Thoracic aorta (tissue), 2 donors: ENCODE measurements around the gene MED9. TPM values are rescaled to one million over a fixed set of nuclear protein-coding genes. Genes with fewer than 3 reads are reported as not detected.

Experiments
- ATAC-seq: fragments of 150-250 bp; one replicate; pipeline ENCODE4 v1.8.0; 2017; ENCODE audit warnings: low read depth; ENCODE audit not compliant: insufficient number of reproducible peaks, low FRiP score
- DNase-seq: peaks from one replicate; pipeline ENCODE4 v3.0.0-alpha.2; 2020; ENCODE audit warnings: low spot score
- H3K27ac ChIP-seq, 2 donors: fragments of 200-600 bp; sonication (generic); 1 replicate in 1 of 2; 2 replicates in 1 of 2; pipeline ENCODE4 v1.5.1; 2016; ENCODE audit warnings: mild to moderate bottlenecking in 2 of 2, moderate library complexity in 2 of 2
- H3K27me3 ChIP-seq: fragments of 200-600 bp; sonication (generic); replicated peaks from 2 replicates; pipeline ENCODE4 v1.6.0; 2016; ENCODE audit warnings: mild to moderate bottlenecking; ENCODE audit not compliant: insufficient read depth
- H3K36me3 ChIP-seq: fragments of 200-600 bp; sonication (generic); one replicate; pipeline ENCODE4 v1.5.1; 2016
- H3K4me1 ChIP-seq, 2 donors: fragments of 200-600 bp; sonication (generic); 1 replicate in 1 of 2; 2 replicates in 1 of 2; pipeline versions ENCODE4 v1.5.1 to v1.6.0; 2016; ENCODE audit warnings: low read depth in 2 of 2, mild to moderate bottlenecking in 1 of 2; ENCODE audit not compliant: control insufficient read depth in 1 of 2
- H3K4me3 ChIP-seq: fragments of 200-600 bp; sonication (generic); 2 replicates; pipeline ENCODE4 v1.5.1; 2016; ENCODE audit warnings: mild to moderate bottlenecking
- H3K9me3 ChIP-seq: fragments of 200-600 bp; sonication (generic); 2 replicates; pipeline ENCODE4 v1.5.1; 2016
- total RNA-seq, 2 donors: library from RNA; depleted of rRNA; stranded (reverse); fragments of >200 nt; gene quantifications; one replicate each; pipeline versions ENCODE4 v1.1.0 to v1.2.3, GENCODE V29; 2016
- TF ChIP-seq, protein P1 (sequence below): fragments of 200-600 bp; sonication (generic); IDR thresholded peaks from one replicate; pipeline ENCODE4 v1.5.1; 2019; ENCODE audit warnings: antibody characterized with exemption

MED9 gene
- total RNA-seq, 2 donors from 2014 or later = 6.6 to 15.2 TPM

DNA sequence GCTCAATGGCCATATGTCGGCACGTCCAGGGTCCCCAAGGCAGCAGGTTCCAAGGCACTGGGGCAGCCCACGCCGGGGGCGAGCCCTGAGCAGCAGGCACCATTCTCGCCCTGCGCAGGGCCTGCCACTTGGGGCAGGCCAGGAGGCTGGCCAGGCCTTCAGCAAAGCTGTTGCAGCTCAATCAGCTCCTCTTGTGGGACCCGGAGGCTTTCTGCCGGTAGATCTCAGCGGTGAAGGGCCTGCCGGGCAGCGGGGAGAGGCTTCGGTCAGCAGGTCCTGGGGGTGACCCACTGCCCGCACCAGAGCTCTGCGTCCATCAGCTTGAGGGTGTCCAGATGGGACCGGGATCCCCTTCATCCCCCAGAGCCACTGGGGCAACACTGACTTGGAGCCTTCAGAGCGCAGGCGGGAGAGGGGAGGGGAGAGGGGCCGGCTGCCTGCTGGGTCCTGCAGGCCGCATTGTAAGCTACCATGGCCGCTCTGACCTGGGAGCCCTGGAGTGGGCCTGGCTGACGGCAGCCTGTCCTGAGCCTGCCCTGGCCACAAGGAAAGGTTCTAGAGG, 28.9 kb downstream of the MED9 start:
- H3K27me3 ChIP-seq = no peaks in the 10 kb centered on the region
- no peaks in the 10 kb centered on the region for H3K4me1 ChIP-seq
- ATAC-seq (no peak), DNase-seq (no peak)
- H3K27ac ChIP-seq = no peak overlapping the region
- H3K9me3 ChIP-seq = no peaks in the 10 kb centered on the region
- H3K4me3 ChIP-seq = no peak overlapping the region
- H3K36me3 ChIP-seq = no peaks in the 10 kb centered on the region
- TF ChIP-seq, protein P1, sequence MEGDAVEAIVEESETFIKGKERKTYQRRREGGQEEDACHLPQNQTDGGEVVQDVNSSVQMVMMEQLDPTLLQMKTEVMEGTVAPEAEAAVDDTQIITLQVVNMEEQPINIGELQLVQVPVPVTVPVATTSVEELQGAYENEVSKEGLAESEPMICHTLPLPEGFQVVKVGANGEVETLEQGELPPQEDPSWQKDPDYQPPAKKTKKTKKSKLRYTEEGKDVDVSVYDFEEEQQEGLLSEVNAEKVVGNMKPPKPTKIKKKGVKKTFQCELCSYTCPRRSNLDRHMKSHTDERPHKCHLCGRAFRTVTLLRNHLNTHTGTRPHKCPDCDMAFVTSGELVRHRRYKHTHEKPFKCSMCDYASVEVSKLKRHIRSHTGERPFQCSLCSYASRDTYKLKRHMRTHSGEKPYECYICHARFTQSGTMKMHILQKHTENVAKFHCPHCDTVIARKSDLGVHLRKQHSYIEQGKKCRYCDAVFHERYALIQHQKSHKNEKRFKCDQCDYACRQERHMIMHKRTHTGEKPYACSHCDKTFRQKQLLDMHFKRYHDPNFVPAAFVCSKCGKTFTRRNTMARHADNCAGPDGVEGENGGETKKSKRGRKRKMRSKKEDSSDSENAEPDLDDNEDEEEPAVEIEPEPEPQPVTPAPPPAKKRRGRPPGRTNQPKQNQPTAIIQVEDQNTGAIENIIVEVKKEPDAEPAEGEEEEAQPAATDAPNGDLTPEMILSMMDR = no peak

DNA sequence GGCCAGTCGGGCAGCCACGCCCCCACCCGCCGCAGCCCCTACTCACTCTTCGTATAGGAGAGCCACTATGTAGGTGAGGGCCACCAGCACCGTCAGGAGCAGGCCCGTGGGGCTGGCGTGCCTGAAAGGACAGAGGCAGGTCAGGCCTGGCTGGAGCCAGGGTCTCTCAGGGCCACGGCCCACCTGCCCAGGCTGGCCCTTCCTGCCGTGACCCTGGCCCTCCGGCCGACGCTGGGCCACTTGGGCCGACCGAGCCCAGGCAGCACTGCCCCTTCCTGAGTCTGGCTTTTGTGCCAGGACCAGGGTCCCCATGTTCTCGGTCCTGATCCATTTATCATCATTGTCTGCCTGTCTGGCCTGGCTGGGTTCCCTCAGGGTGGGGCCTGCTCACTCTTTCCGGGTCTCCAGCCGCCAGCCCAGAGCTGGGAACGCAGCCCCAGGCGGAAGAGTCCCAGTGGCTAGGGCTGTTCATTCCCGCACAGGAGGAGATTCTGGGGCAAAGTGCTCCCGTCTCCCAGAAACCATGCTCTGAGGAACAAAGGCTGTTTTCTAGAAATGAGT, 29.5 kb downstream of the MED9 start:
- Histone ChIP-seq H3K4me1 (no peaks in the 10 kb centered on the region), H3K27ac (no peak overlapping the region), H3K4me3 (no peak overlapping the region), H3K27me3 (no peaks in the 10 kb centered on the region), H3K9me3 (no peaks in the 10 kb centered on the region), H3K36me3 (no peaks in the 10 kb centered on the region)
- ATAC-seq = no peak
- TF ChIP-seq, protein P1 = no peak
- no peak for DNase-seq

DNA sequence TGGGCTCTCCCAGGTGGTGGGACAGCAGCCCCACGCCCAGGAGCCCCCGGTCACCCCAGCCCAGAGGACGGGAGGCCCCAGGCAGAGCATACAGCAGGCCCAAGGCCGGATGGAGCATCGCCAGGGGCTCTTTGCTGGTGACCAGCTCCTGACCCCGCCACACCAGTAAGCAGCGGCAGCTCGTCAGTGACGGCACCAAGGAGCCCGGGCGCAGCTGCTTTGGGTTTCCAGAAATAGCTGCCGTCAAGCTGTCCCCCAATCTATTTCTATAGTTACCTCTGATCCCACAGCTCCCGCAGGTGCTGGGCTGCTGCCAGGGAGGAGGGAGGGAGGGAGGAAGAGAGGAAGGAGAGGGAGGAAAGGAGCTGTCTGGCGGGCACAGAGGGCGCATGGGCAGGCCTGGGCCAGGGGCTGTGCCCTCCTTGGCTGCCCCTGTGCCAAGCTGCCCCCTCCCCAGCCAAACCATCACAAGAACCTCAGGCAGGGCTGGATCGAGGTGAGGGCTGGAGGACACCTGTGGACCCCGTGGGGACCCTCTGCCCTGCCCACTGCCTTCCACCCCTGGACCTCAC, 30.2 kb downstream of the MED9 start:
- no peaks in the 10 kb centered on the region for H3K9me3 ChIP-seq
- TF ChIP-seq, protein P1 = no peak
- peaks cover under 1 to 3% of the 10 kb centered on the region in 2 donors for H3K4me1 ChIP-seq
- H3K27me3 ChIP-seq = no peaks in the 10 kb centered on the region
- H3K4me3 ChIP-seq = no peak overlapping the region
- H3K27ac ChIP-seq = no peak overlapping the region
- DNase-seq (no peak), ATAC-seq (no peak)
- H3K36me3 ChIP-seq = no peaks in the 10 kb centered on the region

DNA sequence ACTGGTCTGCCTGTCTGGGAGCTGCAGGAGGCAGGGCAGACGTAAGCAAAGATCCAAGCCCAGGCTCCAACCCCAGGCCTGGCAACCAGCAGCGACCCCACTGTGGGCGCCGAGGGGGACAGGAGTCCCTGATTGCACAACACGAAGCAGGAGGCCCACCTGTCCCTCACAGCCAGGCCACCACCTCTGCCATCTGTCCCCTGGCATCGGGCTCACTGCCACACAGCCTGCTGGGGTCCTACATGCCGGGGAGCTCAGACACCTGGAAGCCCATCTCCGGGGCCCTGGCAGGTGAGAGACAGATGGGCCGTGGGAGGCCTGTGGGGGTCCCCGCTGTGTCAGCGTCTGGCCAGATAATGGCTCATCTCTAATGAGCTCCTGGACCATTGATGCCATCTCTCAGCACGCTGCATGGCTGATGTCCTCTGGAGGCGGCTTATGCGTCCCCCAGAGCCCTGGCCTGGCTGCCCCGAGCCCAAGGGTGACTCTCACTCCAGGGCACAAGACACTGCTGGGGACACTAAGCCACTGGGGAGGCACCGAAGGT, 30.7 kb downstream of the MED9 start:
- TF ChIP-seq, protein P1 = no peak
- Histone ChIP-seq H3K27me3 (no peaks in the 10 kb centered on the region), H3K4me3 (no peak overlapping the region), H3K4me1 (peaks cover 3 to 8% of the 10 kb centered on the region in 2 donors), H3K9me3 (no peaks in the 10 kb centered on the region), H3K27ac (no peak overlapping the region), H3K36me3 (no peaks in the 10 kb centered on the region)
- ATAC-seq (no peak), DNase-seq (no peak)

DNA sequence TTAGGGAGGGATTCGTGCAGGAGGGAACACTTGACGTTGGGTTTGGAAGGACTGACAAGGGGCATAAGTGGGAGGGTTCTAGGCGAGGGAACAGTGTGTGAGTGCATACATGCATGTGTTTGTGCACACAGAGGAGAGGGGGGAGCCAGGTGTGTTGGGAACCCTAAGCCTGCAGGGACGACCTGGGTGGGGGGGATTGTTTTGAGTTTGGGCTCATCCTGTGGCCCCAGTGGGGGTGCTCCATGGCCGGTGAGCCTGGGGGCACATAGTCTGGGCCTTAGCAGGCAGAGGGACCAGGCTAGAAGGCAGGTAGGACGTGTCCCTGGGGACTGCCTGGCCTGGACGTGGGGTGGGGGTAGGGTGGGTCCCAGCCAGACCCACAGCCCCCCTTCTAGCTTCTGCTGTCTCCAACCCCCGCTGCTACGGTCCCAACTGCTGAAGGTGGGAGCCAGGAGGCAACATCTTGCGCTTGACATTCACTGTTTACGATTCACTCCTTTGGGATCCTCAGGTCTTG, 31.3 kb downstream of the MED9 start:
- no peak overlapping the region for H3K27ac ChIP-seq
- no peaks in the 10 kb centered on the region for H3K27me3 ChIP-seq
- no peak overlapping the region for H3K4me3 ChIP-seq
- peaks cover 3 to 9% of the 10 kb centered on the region in 2 donors for H3K4me1 ChIP-seq
- TF ChIP-seq, protein P1 = no peak
- DNase-seq = no peak
- H3K9me3 ChIP-seq = no peaks in the 10 kb centered on the region
- no peak for ATAC-seq
- H3K36me3 ChIP-seq = no peaks in the 10 kb centered on the region
